Body of pancreas (tissue), 4 donors: ENCODE data around the gene FKBP1A.

Experiments
- CTCF ChIP-seq, 7 experiments: fragments of 450-650 bp in 4 of 7; fragments of 200-600 bp in 3 of 7; sonication (generic) in 3 of 7; IDR thresholded peaks; one replicate each; pipeline ENCODE4 v1.5.1; 2016 to 2019; ENCODE audit warnings: antibody characterized with exemption in 7 of 7
- POLR2A ChIP-seq, 3 donors: fragments of 450-650 bp; IDR thresholded peaks; one replicate each; pipeline ENCODE4 v1.6.1; 2016; ENCODE audit warnings: antibody characterized with exemption in 3 of 3, mild to moderate bottlenecking in 2 of 3

- TF ChIP-seq POLR2A (IDR thresholded peaks at IDR 0.05) (no peak), CTCF (IDR thresholded peaks at IDR 0.05) (no peak)
These were observed 3.9 kb downstream of the FKBP1A start for GRCh38 chr20:1388741-1389483.
